Trophoblast cell (in vitro differentiated cells and primary cell): ENCODE measurements around the gene NBEAL2.

Source experiments
- DNase-seq, 2 donors: peaks; one replicate each; pipeline ENCODE4 v3.0.0-alpha.2; 2016
- H2AFZ ChIP-seq: 2 replicates; pipeline ENCODE4 v1.6.1; 2013; ENCODE audit warnings: low read length, moderate library complexity, mild to moderate bottlenecking; ENCODE audit not compliant: insufficient read depth, poor library complexity
- H2AK5ac ChIP-seq: 2 replicates; pipeline ENCODE4 v1.6.1; 2013; ENCODE audit warnings: mild to moderate bottlenecking, low read length
- H2BK120ac ChIP-seq: 2 replicates; pipeline ENCODE4 v1.6.1; 2013; ENCODE audit warnings: low read length, mild to moderate bottlenecking, moderate library complexity; ENCODE audit not compliant: insufficient read depth, poor library complexity
- H2BK12ac ChIP-seq: 2 replicates; pipeline ENCODE4 v1.6.1; 2013; ENCODE audit warnings: mild to moderate bottlenecking, low read length, moderate library complexity
- H2BK5ac ChIP-seq: 2 replicates; pipeline ENCODE4 v1.6.1; 2013; ENCODE audit warnings: low read length, low read depth, moderate library complexity, mild to moderate bottlenecking; ENCODE audit not compliant: poor library complexity
- H3K14ac ChIP-seq: 2 replicates; pipeline ENCODE4 v1.6.1; 2013; ENCODE audit warnings: mild to moderate bottlenecking, low read length
- H3K18ac ChIP-seq: 2 replicates; pipeline ENCODE4 v1.6.1; 2013; ENCODE audit warnings: mild to moderate bottlenecking, low read length
- H3K23ac ChIP-seq: 2 replicates; pipeline ENCODE4 v1.6.1; 2013; ENCODE audit warnings: low read length
- H3K27ac ChIP-seq: 2 replicates; pipeline ENCODE4 v1.5.1; 2013; ENCODE audit warnings: low read depth, mild to moderate bottlenecking, inconsistent platforms, low read length, moderate library complexity
- H3K27me3 ChIP-seq: 2 replicates; pipeline ENCODE4 v1.6.1; 2013; ENCODE audit warnings: inconsistent platforms, mild to moderate bottlenecking, low read length, moderate library complexity; ENCODE audit not compliant: insufficient read depth
- H3K36me3 ChIP-seq, 2 experiments: 1 replicate in 1 of 2; 2 replicates in 1 of 2; pipeline ENCODE4 v1.6.1; 2013; ENCODE audit warnings: low read length in 2 of 2, mild to moderate bottlenecking in 2 of 2, moderate library complexity in 1 of 2; ENCODE audit not compliant: insufficient read depth in 2 of 2, control insufficient read depth in 1 of 2
- H3K4ac ChIP-seq: 2 replicates; pipeline ENCODE4 v1.6.1; 2013; ENCODE audit warnings: low read depth, mild to moderate bottlenecking, low read length, moderate library complexity
- H3K4me1 ChIP-seq, 2 experiments: 1 replicate in 1 of 2; 2 replicates in 1 of 2; pipeline ENCODE4 v1.6.1; 2013; ENCODE audit warnings: low read length in 2 of 2, mild to moderate bottlenecking in 2 of 2, moderate library complexity in 1 of 2; ENCODE audit not compliant: insufficient read depth in 2 of 2, control insufficient read depth in 1 of 2
- H3K4me2 ChIP-seq: 2 replicates; pipeline ENCODE4 v1.6.1; 2013; ENCODE audit warnings: inconsistent platforms, mild to moderate bottlenecking, low read length, moderate library complexity
- H3K4me3 ChIP-seq: 2 replicates; pipeline ENCODE4 v1.5.1; 2013; ENCODE audit warnings: mild to moderate bottlenecking, low read depth, low read length, inconsistent platforms
- H3K79me1 ChIP-seq: one replicate; pipeline ENCODE4 v1.6.1; 2013; ENCODE audit warnings: low read length
- H3K79me2 ChIP-seq: 2 replicates; pipeline ENCODE4 v1.6.1; 2013; ENCODE audit warnings: low read length, mild to moderate bottlenecking; ENCODE audit not compliant: control insufficient read depth, insufficient read depth, poor library complexity
- H3K9ac ChIP-seq: 2 replicates; pipeline ENCODE4 v1.6.1; 2013; ENCODE audit warnings: mild to moderate bottlenecking, low read length
- H3K9me3 ChIP-seq: 2 replicates; pipeline ENCODE4 v1.6.1; 2013; ENCODE audit warnings: low read depth, mild to moderate bottlenecking, control low read depth, inconsistent platforms, low read length; ENCODE audit not compliant: insufficient read depth
- H4K12ac ChIP-seq: 2 replicates; pipeline ENCODE4 v1.6.1; 2013; ENCODE audit warnings: low read depth, mild to moderate bottlenecking, low read length, moderate library complexity
- H4K8ac ChIP-seq: 2 replicates; pipeline ENCODE4 v1.6.1; 2013; ENCODE audit warnings: low read depth, mild to moderate bottlenecking, low read length, moderate library complexity
- H4K91ac ChIP-seq: one replicate; pipeline ENCODE4 v1.6.1; 2013; ENCODE audit warnings: low read depth, mild to moderate bottlenecking, low read length, moderate library complexity
- WGBS: extraction: QIAGEN DNeasy Blood & Tissue Kit; methylation state at CpG from one replicate; pipeline ENCODE4 v1.1.7; 2013; ENCODE audit warnings: missing lambda C conversion rate; ENCODE audit not compliant: insufficient read length, insufficient coverage; ENCODE audit errors: extremely low coverage; 5-methylcytosine and 5-hydroxymethylcytosine counted together

The NBEAL2 gene

GRCh38 chr3:46990573-46991374, 11.3 kb downstream of the NBEAL2 start:
- Histone ChIP-seq H4K12ac (no peak overlapping the region), H3K79me2 (no peaks in the 10 kb centered on the region), H3K9ac (no peak overlapping the region), H4K91ac (no peak overlapping the region), H3K36me3 (peaks cover 32 to 38% of the 10 kb centered on the region in 2 experiments), H2BK120ac (no peak overlapping the region), H2BK12ac (no peak overlapping the region), H3K18ac (no peak overlapping the region), H3K4me2 (no peak overlapping the region), H3K9me3 (peaks cover 2% of the 10 kb centered on the region), H3K4ac (no peak overlapping the region), H4K8ac (no peak overlapping the region), H2BK5ac (no peak overlapping the region), H3K79me1 (peaks cover 4% of the 10 kb centered on the region), H3K14ac (no peak overlapping the region), H2AFZ (no peak overlapping the region), H3K4me3 (no peak overlapping the region), H2AK5ac (no peak overlapping the region), H3K27me3 (no peaks in the 10 kb centered on the region), H3K27ac (no peak overlapping the region), H3K23ac (no peak overlapping the region), H3K4me1 (peaks cover 16 to 23% of the 10 kb centered on the region in 2 experiments)
- WGBS = no CpG with 5 or more reads among the region's 11 CpGs
- peak; percentile 45 to 46 for DNase-seq

GRCh38 chr3:46991406-46992165, 12.1 kb downstream of the NBEAL2 start:
- Histone ChIP-seq H3K79me2 (no peaks in the 10 kb centered on the region), H3K9me3 (peaks cover 2% of the 10 kb centered on the region), H2AFZ (no peak overlapping the region), H3K23ac (no peak overlapping the region), H3K4ac (no peak overlapping the region), H2BK5ac (no peak overlapping the region), H2BK12ac (no peak overlapping the region), H4K12ac (no peak overlapping the region), H3K27ac (no peak overlapping the region), H3K18ac (no peak overlapping the region), H3K27me3 (no peaks in the 10 kb centered on the region), H4K8ac (no peak overlapping the region), H2BK120ac (no peak overlapping the region), H3K4me1 (peaks cover 9 to 16% of the 10 kb centered on the region in 2 experiments), H2AK5ac (no peak overlapping the region), H4K91ac (no peak overlapping the region), H3K36me3 (peaks cover 34 to 40% of the 10 kb centered on the region in 2 experiments), H3K4me2 (no peak overlapping the region), H3K14ac (no peak overlapping the region), H3K79me1 (peaks cover 4% of the 10 kb centered on the region), H3K9ac (no peak overlapping the region), H3K4me3 (no peak overlapping the region)
- DNase-seq = no peak
- WGBS = no CpG with 5 or more reads among the region's 16 CpGs

- Histone ChIP-seq H3K18ac (no peak overlapping the region), H2BK120ac (no peak overlapping the region), H2BK5ac (no peak overlapping the region), H3K36me3 (peaks cover 34 to 40% of the 10 kb centered on the region in 2 experiments), H3K14ac (no peak overlapping the region), H3K23ac (no peak overlapping the region), H3K4ac (no peak overlapping the region), H4K91ac (no peak overlapping the region), H3K4me2 (no peak overlapping the region), H3K4me3 (no peak overlapping the region), H4K8ac (no peak overlapping the region), H3K9me3 (peaks cover 2% of the 10 kb centered on the region), H4K12ac (no peak overlapping the region), H3K9ac (no peak overlapping the region), H2BK12ac (no peak overlapping the region), H2AFZ (no peak overlapping the region), H3K27me3 (no peaks in the 10 kb centered on the region), H3K4me1 (peaks cover 6 to 9% of the 10 kb centered on the region in 2 experiments), H3K79me1 (peaks cover 4% of the 10 kb centered on the region), H3K27ac (no peak overlapping the region), H2AK5ac (no peak overlapping the region), H3K79me2 (no peaks in the 10 kb centered on the region)
- DNase-seq = no peak
- no CpG with 5 or more reads among the region's 9 CpGs for WGBS
These were observed 12.8 kb downstream of the NBEAL2 start for GRCh38 chr3:46992231-46992630.

- Histone ChIP-seq H2BK120ac (no peak overlapping the region), H3K4me3 (no peak overlapping the region), H3K4me1 (peaks cover 0 to 2% of the 10 kb centered on the region in 2 experiments), H3K23ac (no peak overlapping the region), H3K9me3 (peaks cover 2% of the 10 kb centered on the region), H4K8ac (no peak overlapping the region), H3K79me2 (no peaks in the 10 kb centered on the region), H3K27ac (no peak overlapping the region), H3K27me3 (no peaks in the 10 kb centered on the region), H3K9ac (no peak overlapping the region), H2BK12ac (no peak overlapping the region), H2AFZ (no peak overlapping the region), H2AK5ac (no peak overlapping the region), H3K4ac (no peak overlapping the region), H2BK5ac (no peak overlapping the region), H3K79me1 (no peaks in the 10 kb centered on the region), H3K36me3 (peaks cover 36 to 40% of the 10 kb centered on the region in 2 experiments), H3K14ac (no peak overlapping the region), H3K4me2 (no peak overlapping the region), H4K91ac (no peak overlapping the region), H3K18ac (no peak overlapping the region), H4K12ac (no peak overlapping the region)
- no peak for DNase-seq
- no CpG with 5 or more reads among the region's 2 CpGs for WGBS
These were observed 13.8 kb downstream of the NBEAL2 start for GRCh38 chr3:46993292-46993691.
